ENCODE measurements around the gene CACHD1. TPM values are rescaled to one million over a fixed set of nuclear protein-coding genes. Genes with fewer than 3 reads are reported as not detected.

CACHD1 gene
- 10 to 100 TPM; 23.6 to 36.1 (median 24.8) TPM for total RNA-seq

- no peak for TF ChIP-seq CTCF (IDR thresholded peaks at IDR 0.05; ENCODE audit: low read depth)
Observed at GRCh38 chr1:64469977-64470664, at the start of gene CACHD1. CACHD1 (plus strand) TSS chr1:64470129; CDS start chr1:64470745, 616 bp downstream.

- no peak for TF ChIP-seq CTCF (IDR thresholded peaks at IDR 0.05; ENCODE audit: low read depth)
Observed at GRCh38 chr1:64421377-64421776, 48.6 kb upstream of the CACHD1 start.

- TF ChIP-seq CTCF (IDR thresholded peaks at IDR 0.05; ENCODE audit: low read depth): no peak
Observed at GRCh38 chr1:64423526-64423925, 46.4 kb upstream of the CACHD1 start.

GRCh38 chr1:64424412-64424811, 45.5 kb upstream of the CACHD1 start:
- TF ChIP-seq CTCF (IDR thresholded peaks at IDR 0.05; ENCODE audit: low read depth): no peak

GRCh38 chr1:64425521-64425920, 44.4 kb upstream of the CACHD1 start:
- no peak for TF ChIP-seq CTCF (IDR thresholded peaks at IDR 0.05; ENCODE audit: low read depth)

- no peak for TF ChIP-seq CTCF (IDR thresholded peaks at IDR 0.05; ENCODE audit: low read depth)
Observed at GRCh38 chr1:64426681-64427080, 43.2 kb upstream of the CACHD1 start.

GRCh38 chr1:64427879-64428278, 42.0 kb upstream of the CACHD1 start:
- no peak for TF ChIP-seq CTCF (IDR thresholded peaks at IDR 0.05; ENCODE audit: low read depth)

Data from subcutaneous adipose tissue (tissue), 4 donors.